ENCODE data around the gene RASA1. TPM values are rescaled to one million over a fixed set of nuclear protein-coding genes. Genes with fewer than 3 reads are reported as not detected.

RASA1 gene
- total and polyA plus RNA-seq, 9 of the 15 experiments (the other 6 are each of a cell fraction or from before 2014, with no cell fraction given): 3.2 to 17.3 (median 9.2) TPM

DNA sequence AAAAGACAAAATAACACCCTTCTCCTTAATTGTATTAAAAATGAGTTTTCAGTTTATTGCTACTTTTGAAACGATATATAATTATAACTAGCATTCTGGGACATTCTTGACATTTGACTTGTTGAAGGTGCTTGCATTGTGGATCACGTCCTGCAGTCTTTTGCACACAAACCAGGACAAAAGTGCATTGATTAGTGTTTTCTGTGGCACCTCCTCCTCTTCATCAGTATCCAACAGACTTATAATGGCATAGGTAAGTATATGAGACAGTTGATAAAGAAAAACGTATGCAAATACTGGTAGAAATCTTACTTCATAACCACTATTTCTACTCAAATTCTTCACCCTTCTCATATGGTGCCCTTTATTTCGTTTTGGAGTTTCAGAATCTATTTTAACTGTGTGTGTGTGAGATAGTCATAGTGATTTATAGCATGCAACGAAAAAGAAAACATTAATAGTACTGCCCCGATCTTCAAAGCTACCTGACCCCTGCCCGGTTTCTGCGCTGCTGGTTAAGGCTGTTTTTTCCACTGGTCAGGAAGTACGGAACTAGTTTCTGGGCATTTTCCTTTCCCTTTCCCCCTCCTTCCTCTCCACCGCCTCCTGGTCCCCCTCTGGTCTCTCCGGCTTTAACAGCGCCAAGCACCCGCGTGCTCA is 639 bp upstream of the RASA1 start (continued):
- TF ChIP-seq, protein P1, sequence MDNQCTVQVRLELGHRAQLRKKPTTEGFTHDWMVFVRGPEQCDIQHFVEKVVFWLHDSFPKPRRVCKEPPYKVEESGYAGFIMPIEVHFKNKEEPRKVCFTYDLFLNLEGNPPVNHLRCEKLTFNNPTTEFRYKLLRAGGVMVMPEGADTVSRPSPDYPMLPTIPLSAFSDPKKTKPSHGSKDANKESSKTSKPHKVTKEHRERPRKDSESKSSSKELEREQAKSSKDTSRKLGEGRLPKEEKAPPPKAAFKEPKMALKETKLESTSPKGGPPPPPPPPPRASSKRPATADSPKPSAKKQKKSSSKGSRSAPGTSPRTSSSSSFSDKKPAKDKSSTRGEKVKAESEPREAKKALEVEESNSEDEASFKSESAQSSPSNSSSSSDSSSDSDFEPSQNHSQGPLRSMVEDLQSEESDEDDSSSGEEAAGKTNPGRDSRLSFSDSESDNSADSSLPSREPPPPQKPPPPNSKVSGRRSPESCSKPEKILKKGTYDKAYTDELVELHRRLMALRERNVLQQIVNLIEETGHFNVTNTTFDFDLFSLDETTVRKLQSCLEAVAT (IDR thresholded peaks at IDR 0.05): 0 out of 4 replicates have a peak, but pooled peaks of 1 of the 2 experiments have one; percentile 44
- no peak for TF ChIP-seq ATF7 (IDR thresholded peaks at IDR 0.05)
- TF ChIP-seq, protein P2, sequence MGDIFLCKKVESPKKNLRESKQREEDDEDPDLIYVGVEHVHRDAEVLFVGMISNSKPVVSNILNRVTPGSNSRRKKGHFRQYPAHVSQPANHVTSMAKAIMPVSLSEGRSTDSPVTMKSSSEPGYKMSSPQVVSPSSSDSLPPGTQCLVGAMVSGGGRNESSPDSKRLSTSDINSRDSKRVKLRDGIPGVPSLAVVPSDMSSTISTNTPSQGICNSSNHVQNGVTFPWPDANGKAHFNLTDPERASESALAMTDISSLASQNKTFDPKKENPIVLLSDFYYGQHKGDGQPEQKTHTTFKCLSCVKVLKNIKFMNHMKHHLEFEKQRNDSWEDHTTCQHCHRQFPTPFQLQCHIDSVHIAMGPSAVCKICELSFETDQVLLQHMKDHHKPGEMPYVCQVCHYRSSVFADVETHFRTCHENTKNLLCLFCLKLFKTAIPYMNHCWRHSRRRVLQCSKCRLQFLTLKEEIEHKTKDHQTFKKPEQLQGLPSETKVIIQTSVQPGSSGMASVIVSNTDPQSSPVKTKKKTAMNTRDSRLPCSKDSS (IDR thresholded peaks at IDR 0.05; ENCODE audit: low read depth, partially characterized antibody): no peak
- no peak for TF ChIP-seq PTRF (tag; IDR thresholded peaks at IDR 0.05)
- peak; percentile 13; the same call in 1 of the 2 replicates for TF ChIP-seq HDAC2 (IDR thresholded peaks at IDR 0.05)
- no peak for TF ChIP-seq KDM4B (IDR thresholded peaks at IDR 0.05; ENCODE audit: borderline replicate concordance in 2 of 2, low read depth in 1 of 2)
- no peak for TF ChIP-seq CBFB (CRISPR knock-in tag; IDR thresholded peaks at IDR 0.05)
- TF ChIP-seq PHF20 (IDR thresholded peaks at IDR 0.05; ENCODE audit: partially characterized antibody): peak; percentile 83
- TF ChIP-seq, protein P3, sequence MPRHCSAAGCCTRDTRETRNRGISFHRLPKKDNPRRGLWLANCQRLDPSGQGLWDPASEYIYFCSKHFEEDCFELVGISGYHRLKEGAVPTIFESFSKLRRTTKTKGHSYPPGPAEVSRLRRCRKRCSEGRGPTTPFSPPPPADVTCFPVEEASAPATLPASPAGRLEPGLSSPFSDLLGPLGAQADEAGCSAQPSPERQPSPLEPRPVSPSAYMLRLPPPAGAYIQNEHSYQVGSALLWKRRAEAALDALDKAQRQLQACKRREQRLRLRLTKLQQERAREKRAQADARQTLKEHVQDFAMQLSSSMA (CRISPR knock-in tag; IDR thresholded peaks at IDR 0.05): no peak
- 0 out of 2 replicates have a peak, but pooled peaks have one; percentile 18 for TF ChIP-seq SMARCA4 (IDR thresholded peaks at IDR 0.05)
- peak; percentile 17; the same call in 1 of the 2 replicates for TF ChIP-seq MTA3 (IDR thresholded peaks at IDR 0.05; ENCODE audit: borderline replicate concordance)
- TF ChIP-seq LARP7 (IDR thresholded peaks at IDR 0.05): 0 out of 2 replicates have a peak, but pooled peaks have one; percentile 41
- TF ChIP-seq, protein P4, sequence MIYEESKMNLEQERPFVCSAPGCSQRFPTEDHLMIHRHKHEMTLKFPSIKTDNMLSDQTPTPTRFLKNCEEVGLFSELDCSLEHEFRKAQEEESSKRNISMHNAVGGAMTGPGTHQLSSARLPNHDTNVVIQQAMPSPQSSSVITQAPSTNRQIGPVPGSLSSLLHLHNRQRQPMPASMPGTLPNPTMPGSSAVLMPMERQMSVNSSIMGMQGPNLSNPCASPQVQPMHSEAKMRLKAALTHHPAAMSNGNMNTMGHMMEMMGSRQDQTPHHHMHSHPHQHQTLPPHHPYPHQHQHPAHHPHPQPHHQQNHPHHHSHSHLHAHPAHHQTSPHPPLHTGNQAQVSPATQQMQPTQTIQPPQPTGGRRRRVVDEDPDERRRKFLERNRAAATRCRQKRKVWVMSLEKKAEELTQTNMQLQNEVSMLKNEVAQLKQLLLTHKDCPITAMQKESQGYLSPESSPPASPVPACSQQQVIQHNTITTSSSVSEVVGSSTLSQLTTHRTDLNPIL (CRISPR knock-in tag; IDR thresholded peaks at IDR 0.05): no peak
- TF ChIP-seq PML (IDR thresholded peaks at IDR 0.05; ENCODE audit: low read length): no peak
- TF ChIP-seq HDAC1 (IDR thresholded peaks at IDR 0.05): peak in 1 of 2 experiments; percentile 46; a peak in 2 of 4 replicates
- TF ChIP-seq, protein P5, sequence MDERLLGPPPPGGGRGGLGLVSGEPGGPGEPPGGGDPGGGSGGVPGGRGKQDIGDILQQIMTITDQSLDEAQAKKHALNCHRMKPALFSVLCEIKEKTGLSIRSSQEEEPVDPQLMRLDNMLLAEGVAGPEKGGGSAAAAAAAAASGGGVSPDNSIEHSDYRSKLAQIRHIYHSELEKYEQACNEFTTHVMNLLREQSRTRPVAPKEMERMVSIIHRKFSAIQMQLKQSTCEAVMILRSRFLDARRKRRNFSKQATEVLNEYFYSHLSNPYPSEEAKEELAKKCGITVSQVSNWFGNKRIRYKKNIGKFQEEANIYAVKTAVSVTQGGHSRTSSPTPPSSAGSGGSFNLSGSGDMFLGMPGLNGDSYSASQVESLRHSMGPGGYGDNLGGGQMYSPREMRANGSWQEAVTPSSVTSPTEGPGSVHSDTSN (CRISPR knock-in tag; IDR thresholded peaks at IDR 0.05; ENCODE audit: low read depth): no peak
- TF ChIP-seq, protein P5 (tag; conservative IDR thresholded peaks at IDR 0.05; ENCODE audit: low read depth): peak; percentile 64
- TF ChIP-seq TCF3 (CRISPR knock-in tag; IDR thresholded peaks at IDR 0.05): no peak
- TF ChIP-seq ETV6 (IDR thresholded peaks at IDR 0.05; ENCODE audit: borderline replicate concordance in 1 of 2, low read depth in 2 of 2, low read length in 1 of 2): peak in 1 of 2 experiments; percentile 63; a peak in 1 of 4 replicates
- TF ChIP-seq ETV6 (CRISPR knock-in tag; IDR thresholded peaks at IDR 0.05; ENCODE audit: borderline replicate concordance): no peak
- TF ChIP-seq HLTF (IDR thresholded peaks at IDR 0.05): no peak
- TF ChIP-seq TAF15 (IDR thresholded peaks at IDR 0.05; ENCODE audit: low read depth, low read length): no peak

Data from K562 (cell line).